ENCODE results near the gene SLC6A19. TPM values are rescaled to one million over a fixed set of nuclear protein-coding genes. Genes with fewer than 3 reads are reported as not detected.

The SLC6A19 gene
- total and polyA plus RNA-seq, 2 of the 13 experiments (the other 11 are each of a cell fraction or from before 2014, with no cell fraction given): 0.02 TPM; not detected in 1

- DNase-seq (ENCODE audit: low spot score) (no peak), ATAC-seq (no peak), FAIRE-seq (no peak)
- BruUV-seq (replicated peaks): no TSS peak
- no peaks in the 10 kb centered on the region for H3K4me1 ChIP-seq (ENCODE audit: insufficient read depth, low read length)
- no peak overlapping the region for H3K4me2 ChIP-seq (ENCODE audit: low read depth, low read length)
- no peak overlapping the region for H3K27ac ChIP-seq (ENCODE audit: extremely low read length, insufficient read depth, low read length)
- H3K79me2 ChIP-seq (ENCODE audit: insufficient read depth, low read length): no peaks in the 10 kb centered on the region
- TF ChIP-seq SETDB1 (CRISPR knock-in tag; IDR thresholded peaks at IDR 0.05; ENCODE audit: borderline replicate concordance) (no peak), MLXIP (CRISPR knock-in tag; IDR thresholded peaks at IDR 0.05; ENCODE audit: borderline replicate concordance) (no peak), ATF1 (CRISPR knock-in tag; IDR thresholded peaks at IDR 0.05) (no peak), ELF3 (CRISPR knock-in tag; IDR thresholded peaks at IDR 0.05) (no peak), ZSCAN21 (CRISPR knock-in tag; IDR thresholded peaks at IDR 0.05; ENCODE audit: borderline replicate concordance) (no peak), IRF2 (CRISPR knock-in tag; IDR thresholded peaks at IDR 0.05) (no peak), PBX2 (CRISPR knock-in tag; IDR thresholded peaks at IDR 0.05) (no peak), REPIN1 (CRISPR knock-in tag; IDR thresholded peaks at IDR 0.05; ENCODE audit: borderline replicate concordance, low read depth) (no peak), YEATS4 (CRISPR knock-in tag; IDR thresholded peaks at IDR 0.05; ENCODE audit: borderline replicate concordance) (no peak)
- TF ChIP-seq, protein P1, sequence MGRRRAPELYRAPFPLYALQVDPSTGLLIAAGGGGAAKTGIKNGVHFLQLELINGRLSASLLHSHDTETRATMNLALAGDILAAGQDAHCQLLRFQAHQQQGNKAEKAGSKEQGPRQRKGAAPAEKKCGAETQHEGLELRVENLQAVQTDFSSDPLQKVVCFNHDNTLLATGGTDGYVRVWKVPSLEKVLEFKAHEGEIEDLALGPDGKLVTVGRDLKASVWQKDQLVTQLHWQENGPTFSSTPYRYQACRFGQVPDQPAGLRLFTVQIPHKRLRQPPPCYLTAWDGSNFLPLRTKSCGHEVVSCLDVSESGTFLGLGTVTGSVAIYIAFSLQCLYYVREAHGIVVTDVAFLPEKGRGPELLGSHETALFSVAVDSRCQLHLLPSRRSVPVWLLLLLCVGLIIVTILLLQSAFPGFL (CRISPR knock-in tag; IDR thresholded peaks at IDR 0.05): no peak
- CTCF ChIA-PET (ENCODE audit: low intra/inter-chr PET ratio, low total read pairs): no interaction called here
- intact Hi-C loops (cut with micrococcal nuclease; ENCODE audit: unreplicated experiment): no loop called here
- no peaks in the 10 kb centered on the region for H3K36me3 ChIP-seq (replicated peaks in 1 of 2; ENCODE audit: control insufficient read depth in 1 of 2, insufficient read depth in 2 of 2, low read length in 2 of 2)
- no peak overlapping the region for H2AFZ ChIP-seq (ENCODE audit: low read length)
- no peak overlapping the region for H3K4me3 ChIP-seq (replicated peaks in 1 of 3; ENCODE audit: insufficient read depth in 1 of 3, low read depth in 2 of 3, low read length in 3 of 3)
- peaks cover 4 to 55% of the 10 kb centered on the region in 2 experiments; a peak in 4 of 5 replicates for H3K27me3 ChIP-seq (ENCODE audit: control insufficient read depth in 1 of 2, insufficient read depth in 2 of 2, low read length in 2 of 2)
- no peaks in the 10 kb centered on the region for H4K20me1 ChIP-seq (ENCODE audit: insufficient read depth, low read length)
- H3K9me3 ChIP-seq (ENCODE audit: low read length): no peaks in the 10 kb centered on the region
- in situ Hi-C loops (cut with HindIII; ENCODE audit: extremely low pct_ligation_motif_present, low pct_unique_long_range_greater_than_20kb): no loop called here
- POLR2A ChIA-PET: no interaction called here
- no peak overlapping the region for H3K9ac ChIP-seq (ENCODE audit: insufficient read depth, low read depth, low read length)
- 30% methylated on average over 5 of the region's 19 CpGs for WGBS (ENCODE audit: low lambda C conversion rate)
Measured at GRCh38 chr5:1220831-1221230, 19.4 kb downstream of the SLC6A19 start.

All from HepG2 (cell line).